ENCODE data around the gene ZNF236. TPM values are rescaled to one million over a fixed set of nuclear protein-coding genes. Genes with fewer than 3 reads are reported as not detected.

ZNF236 gene
- total and polyA plus RNA-seq, 2 of the 8 experiments (the other 6 are each of a cell fraction or from before 2014, with no cell fraction given) = 6.7 to 14.5 TPM

DNA sequence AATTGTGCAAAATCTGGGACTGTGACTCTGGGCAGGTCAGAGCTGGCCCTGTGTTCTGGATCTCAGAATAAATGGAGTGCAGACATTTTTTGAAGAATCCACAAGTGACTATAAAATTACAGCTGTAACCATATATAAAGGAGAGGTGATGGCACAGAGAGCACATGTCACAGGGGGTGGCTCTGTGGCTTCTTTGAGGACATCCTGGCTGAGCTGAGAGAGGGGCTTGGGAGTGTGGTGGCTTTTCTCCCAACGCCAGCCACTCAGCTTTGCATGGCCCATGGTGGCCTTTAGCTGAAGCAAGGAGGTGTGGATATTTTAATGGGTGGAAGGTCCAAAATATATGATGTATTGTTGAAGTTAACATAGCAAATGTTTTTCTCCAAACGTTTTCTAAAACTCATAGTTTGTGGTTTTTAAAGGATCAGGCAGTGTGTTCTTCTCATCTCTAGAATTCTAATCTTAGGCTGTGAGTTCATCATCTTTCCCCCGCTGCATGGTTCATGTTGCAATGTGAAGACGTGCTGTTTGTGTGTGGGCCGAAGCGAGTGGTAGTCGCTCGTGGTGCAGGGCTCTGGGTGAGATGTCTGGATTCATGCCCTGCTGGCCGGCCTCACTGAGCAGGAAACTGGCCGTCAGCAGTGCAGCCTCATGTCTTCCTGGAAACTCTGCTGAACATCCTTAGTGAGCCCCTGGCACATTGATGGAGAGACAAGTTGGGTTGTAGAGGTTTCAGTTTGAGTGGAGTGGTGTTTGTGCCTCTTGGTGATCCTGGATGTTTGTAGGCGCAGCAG, 109.9 kb downstream of the ZNF236 start:
- CTCF ChIA-PET (ENCODE audit: partially characterized antibody) = interaction anchor here (0.7 to 2.7 kb wide), 4 partner anchors 8 to 36 kb away, joined by 3 to 16 read pairs (median 8); no protein-coding TSS in a partner anchor
- TF ChIP-seq PHF8 (conservative IDR thresholded peaks at IDR 0.05; ENCODE audit: low read depth, low read length) (no peak), SIN3A (conservative IDR thresholded peaks at IDR 0.05 in 1 of 2, IDR thresholded peaks at IDR 0.05 in 1 of 2; ENCODE audit: low read depth in 1 of 2, low read length in 2 of 2) (no peak), TEAD4 (IDR thresholded peaks at IDR 0.05; ENCODE audit: low read depth, low read length) (no peak), TBP (IDR thresholded peaks at IDR 0.05; ENCODE audit: low read depth, low read length) (no peak), CTBP2 (IDR thresholded peaks at IDR 0.05; ENCODE audit: borderline replicate concordance, insufficient read depth, insufficient read length, low read length) (no peak), NANOG (IDR thresholded peaks at IDR 0.05; ENCODE audit: insufficient read depth, low read depth, low read length, poor library complexity, severe bottlenecking) (no peak), GTF2F1 (IDR thresholded peaks at IDR 0.05; ENCODE audit: borderline replicate concordance, low read depth, low read length) (no peak), POLR2A (IDR thresholded peaks at IDR 0.05; ENCODE audit: control extremely low read depth in 1 of 2, low read depth in 2 of 2, low read length in 2 of 2) (no peak), RAD21 (IDR thresholded peaks at IDR 0.05 in 1 of 2, conservative IDR thresholded peaks at IDR 0.05 in 1 of 2; ENCODE audit: low read depth in 2 of 2, low read length in 2 of 2) (no peak), BRCA1 (IDR thresholded peaks at IDR 0.05; ENCODE audit: low read depth, low read length) (no peak), CBX8 (IDR thresholded peaks at IDR 0.05; ENCODE audit: borderline replicate concordance, low read depth, low read length) (no peak), CHD1 (IDR thresholded peaks at IDR 0.05; ENCODE audit: low read depth, low read length) (no peak)

More for the DNA sequence above, 109.9 kb downstream of the ZNF236 start:
- H2BK12ac ChIP-seq (ENCODE audit: low read depth, low read length) = no peak overlapping the region
- H2BK5ac ChIP-seq (ENCODE audit: low read depth, low read length) = no peak overlapping the region
- no peak overlapping the region for H3K18ac ChIP-seq (ENCODE audit: extremely low read depth, low read length)
- H3K27ac ChIP-seq (ENCODE audit: low read depth, low read length) = no peak overlapping the region
- WGBS, 2 experiments (ENCODE audit: extremely low coverage in 1 of 2, insufficient coverage in 1 of 2, insufficient read length in 1 of 2, insufficient replicate concordance in 2 of 2, low coverage in 1 of 2, low lambda C conversion rate in 2 of 2, missing lambda C conversion rate in 1 of 2) = 92% methylated on average over 11 of the region's 11 CpGs; no CpG with 5 or more reads in 1 of the 2 experiments
- H2BK15ac ChIP-seq (ENCODE audit: low read length) = no peak overlapping the region
- H3K56ac ChIP-seq (replicated peaks; ENCODE audit: insufficient read length, low read depth, low read length) = no peak overlapping the region
- 0 out of 2 replicates have a peak overlapping the region, but pooled peaks have one; percentile 8 for H4K8ac ChIP-seq (ENCODE audit: extremely low read depth, insufficient read depth, low read length)
- H2BK120ac ChIP-seq (replicated peaks; ENCODE audit: low read depth, low read length) = no peak overlapping the region
- H4K20me1 ChIP-seq (replicated peaks in 1 of 2; ENCODE audit: control insufficient read depth in 1 of 2, insufficient read depth in 2 of 2, low read length in 2 of 2) = no peaks in the 10 kb centered on the region
- H3K4ac ChIP-seq (replicated peaks; ENCODE audit: insufficient read length, low read depth, low read length) = no peak overlapping the region
- no peaks in the 10 kb centered on the region for H3K79me2 ChIP-seq (ENCODE audit: control insufficient read depth in 1 of 2, insufficient read depth in 2 of 2, low read length in 2 of 2)
- no peaks in the 10 kb centered on the region for H3K9me3 ChIP-seq (ENCODE audit: insufficient read depth in 2 of 2, low read depth in 1 of 2, low read length in 1 of 2)
- FAIRE-seq = no peak
- H3K23me2 ChIP-seq (ENCODE audit: low read depth, low read length) = no peaks in the 10 kb centered on the region
- H3K36me3 ChIP-seq (ENCODE audit: control insufficient read depth in 2 of 4, insufficient read depth in 4 of 4, low read length in 3 of 4) = peaks cover 0 to 21% (median 8%) of the 10 kb centered on the region in 4 experiments; a peak in 6 of 8 replicates
- no peak overlapping the region for H2AFZ ChIP-seq (ENCODE audit: low read length)
- no peak overlapping the region for H4K5ac ChIP-seq (ENCODE audit: insufficient read length, low read depth, low read length)
- H3K4me1 ChIP-seq (replicated peaks in 1 of 4; ENCODE audit: control insufficient read depth in 3 of 4, insufficient read depth in 4 of 4, low read length in 3 of 4) = no peaks in the 10 kb centered on the region
- H3K14ac ChIP-seq (ENCODE audit: insufficient read length) = no peak overlapping the region
- H3K4me3 ChIP-seq (ENCODE audit: extremely low read depth in 1 of 4, insufficient read depth in 2 of 4, low read depth in 3 of 4, low read length in 4 of 4) = no peak overlapping the region
- no peaks in the 10 kb centered on the region for H3K79me1 ChIP-seq (ENCODE audit: low read depth, low read length)
- no peak overlapping the region for H2AK5ac ChIP-seq (ENCODE audit: low read depth, low read length)
- POLR2A ChIA-PET (ENCODE audit: partially characterized antibody) = no interaction called here
- DNase-seq (ENCODE audit: low read depth in 1 of 2, low spot score in 2 of 2) = no peak
- no peak overlapping the region for H3K4me2 ChIP-seq (ENCODE audit: insufficient read depth in 1 of 2, low read depth in 2 of 2, low read length in 2 of 2)
- no peaks in the 10 kb centered on the region for H3K27me3 ChIP-seq (replicated peaks in 1 of 4; ENCODE audit: control insufficient read depth in 3 of 4, extremely low read depth in 1 of 4, insufficient read depth in 3 of 4, low read length in 3 of 4)
- H3K9ac ChIP-seq (replicated peaks in 1 of 4; ENCODE audit: extremely low read depth in 1 of 4, low read depth in 3 of 4, low read length in 3 of 4) = no peak overlapping the region
- H4K91ac ChIP-seq (replicated peaks; ENCODE audit: insufficient read length, low read length) = no peak overlapping the region
- no peak overlapping the region for H2BK20ac ChIP-seq (ENCODE audit: low read length)
- H3K23ac ChIP-seq (ENCODE audit: insufficient read length) = no peak overlapping the region

Data from H1 (cell line).